Subcutaneous adipose tissue (tissue), 4 donors: Measurements from ENCODE around the gene MYH15. TPM values are rescaled to one million over a fixed set of nuclear protein-coding genes. Genes with fewer than 3 reads are reported as not detected.

ENCODE experiments used
- CTCF ChIP-seq: fragments of 450-650 bp; IDR thresholded peaks from one replicate; pipeline ENCODE4 v1.5.1; 2016; ENCODE audit warnings: low read depth, mild to moderate bottlenecking, control low read depth, antibody characterized with exemption, moderate library complexity
- total RNA-seq, 4 donors: library from RNA; depleted of rRNA; stranded (reverse); fragments of >200 nt; gene quantifications; one replicate each; pipeline ENCODE4 v1.1.0, GENCODE V29; 2016

MYH15 gene
- not detected for total RNA-seq

GRCh38 chr3:108510496-108510895 is at the start of gene MYH15:
Gene MYH15 (minus strand): TSS chr3:108510596. CDS start chr3:108510530, 66 bp downstream.
- TF ChIP-seq CTCF = no peak

DNA sequence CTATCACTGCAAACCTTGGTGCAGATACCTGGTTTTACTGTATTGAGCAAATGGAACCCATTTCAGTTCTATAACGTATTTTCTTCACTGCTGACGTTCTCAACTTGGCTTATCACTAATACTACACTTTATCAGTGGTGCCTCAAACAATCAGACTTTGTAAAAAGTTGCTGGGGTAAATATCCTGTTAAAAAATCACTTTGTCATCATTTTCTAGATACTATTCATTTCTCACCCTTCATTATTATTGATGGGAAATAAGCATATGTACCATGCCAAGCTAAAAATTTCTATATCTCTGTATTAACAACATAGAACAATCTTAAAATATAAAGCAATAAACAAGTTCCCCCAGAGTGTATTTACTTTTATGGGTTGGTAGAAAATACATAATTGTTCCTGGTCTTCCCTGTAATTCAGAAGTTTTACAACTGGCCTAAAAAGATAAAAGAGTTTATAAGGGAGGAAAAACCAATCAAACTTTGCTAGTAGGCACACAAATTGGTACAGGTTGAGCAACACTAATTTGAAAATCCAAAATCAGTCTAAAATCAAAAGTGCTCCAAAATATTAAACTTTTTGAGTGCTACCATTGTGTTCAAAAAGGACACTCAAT is 45.7 kb upstream of the MYH15 start:
- no peak for TF ChIP-seq CTCF

GRCh38 chr3:108554913-108555571 is 44.6 kb upstream of the MYH15 start:
- no peak for TF ChIP-seq CTCF

DNA sequence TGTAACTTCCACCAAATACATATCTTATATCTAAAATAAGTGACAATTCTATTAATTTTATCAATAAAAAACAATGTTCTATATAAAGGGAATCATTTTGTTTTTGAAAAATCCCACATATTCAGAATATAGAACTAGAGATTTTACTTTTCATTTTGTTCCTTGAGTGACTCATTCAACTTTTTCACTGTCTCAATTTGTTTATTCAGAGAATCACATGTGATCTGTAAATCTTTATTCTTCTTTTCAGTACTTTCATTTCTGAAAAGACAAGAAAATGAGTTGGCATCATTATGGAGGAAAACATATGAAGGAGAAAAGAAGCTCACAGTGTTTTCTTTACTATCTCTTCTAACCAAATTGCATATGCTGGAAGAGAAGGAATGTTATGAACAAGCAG is 43.8 kb upstream of the MYH15 start:
- no peak for TF ChIP-seq CTCF

DNA sequence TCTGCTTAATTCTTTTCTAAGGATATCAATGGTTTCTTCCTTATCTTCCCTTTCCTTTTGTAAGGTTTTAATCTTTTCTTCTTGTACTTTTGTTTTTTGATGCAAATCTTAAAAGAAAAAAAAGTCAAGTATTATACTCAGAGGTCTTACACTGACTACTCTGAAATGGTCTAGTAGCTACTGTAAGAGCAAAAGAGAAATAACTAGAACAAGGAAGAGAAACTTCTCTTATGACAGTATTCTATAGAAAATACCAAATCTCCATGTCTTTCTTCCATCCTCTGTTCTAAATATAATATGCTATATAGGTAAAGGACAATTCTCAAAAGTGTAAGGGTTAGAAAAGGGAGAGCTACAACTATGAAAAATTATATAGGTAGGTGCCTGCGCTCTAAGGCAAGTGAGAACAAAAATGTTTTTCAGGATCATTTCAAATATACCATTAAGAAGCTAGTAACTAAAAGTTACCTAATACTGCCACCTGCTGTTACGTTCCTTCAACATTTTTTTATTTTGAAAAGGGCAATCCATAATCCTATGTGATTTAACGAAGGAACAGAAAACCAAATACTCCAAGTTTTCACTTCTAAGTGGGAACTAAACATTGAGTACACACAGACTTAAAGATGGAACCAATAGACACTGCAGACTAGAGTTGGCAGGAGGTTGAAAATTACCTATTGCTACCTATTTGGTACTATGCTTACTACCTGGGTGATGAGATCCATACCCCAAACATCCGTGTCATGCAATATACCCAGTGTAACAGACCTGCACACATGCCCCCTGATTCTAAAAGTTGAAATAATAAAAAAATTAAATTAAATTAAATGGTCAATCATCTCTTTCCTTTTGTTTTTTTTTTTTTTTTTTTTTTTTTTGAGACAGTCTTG is 42.1 kb upstream of the MYH15 start:
- TF ChIP-seq CTCF = no peak

- TF ChIP-seq CTCF = no peak
These were observed 38.5 kb upstream of the MYH15 start for GRCh38 chr3:108548886-108549285.

DNA sequence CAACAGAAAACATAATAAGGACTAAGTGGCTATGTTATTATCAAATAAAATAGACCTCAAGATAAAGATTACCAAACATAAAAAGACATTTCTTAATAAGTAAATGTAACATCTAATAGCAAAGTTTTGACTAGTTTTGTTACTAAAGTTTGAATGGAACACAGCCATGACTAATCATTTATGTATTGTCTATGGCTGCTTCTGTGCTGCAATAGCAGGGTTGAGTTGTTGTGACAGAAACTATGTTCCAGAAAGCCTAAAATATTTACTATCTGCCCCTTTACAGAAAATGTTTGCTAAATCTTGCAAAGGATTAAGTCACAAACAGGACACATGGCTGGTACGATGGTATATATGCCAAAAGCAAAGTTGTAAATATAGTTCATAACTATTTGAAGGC is 37.9 kb upstream of the MYH15 start:
- TF ChIP-seq CTCF = no peak
